NCI-H2196 treated with DMSO at 0.1 percent for 48 hours (cell line): ENCODE data around the gene SETD1B.
A peak's percentile ranks its signal among the peaks of the same experiment; 100 is the strongest.

Source experiments
- DNase-seq: peaks from one replicate; lab custom pipeline; 2025; ENCODE audit not compliant: unreplicated experiment; lab: John Stamatoyannopoulos, UW

The SETD1B gene

GRCh38 chr12:121807642-121808347 lies 4.0 kb downstream of the SETD1B start:
- no peak for DNase-seq

DNA sequence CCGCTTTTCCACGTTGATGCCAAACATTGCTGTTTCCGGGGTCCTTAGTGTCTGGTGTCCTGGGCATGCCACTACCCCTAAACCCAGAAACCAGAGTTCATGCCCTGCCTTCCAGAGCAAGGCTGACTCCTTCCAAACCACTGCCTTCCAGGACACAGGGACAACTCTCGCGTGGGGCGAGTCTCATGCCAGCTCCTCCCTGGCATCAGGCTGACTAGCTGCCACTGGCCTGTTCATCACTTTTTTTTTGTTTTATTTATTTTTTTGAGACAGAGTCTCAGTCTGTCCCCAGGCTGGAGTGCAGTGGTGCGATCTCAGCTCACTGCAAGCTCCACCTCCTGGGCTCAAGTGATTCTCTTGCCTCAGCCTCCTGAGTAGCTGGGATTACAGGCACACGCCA lies 4.8 kb downstream of the SETD1B start:
- no peak for DNase-seq

GRCh38 chr12:121809712-121810116 lies 5.9 kb downstream of the SETD1B start:
- no peak for DNase-seq

GRCh38 chr12:121810234-121810817 lies 6.5 kb downstream of the SETD1B start:
- DNase-seq = no peak

DNA sequence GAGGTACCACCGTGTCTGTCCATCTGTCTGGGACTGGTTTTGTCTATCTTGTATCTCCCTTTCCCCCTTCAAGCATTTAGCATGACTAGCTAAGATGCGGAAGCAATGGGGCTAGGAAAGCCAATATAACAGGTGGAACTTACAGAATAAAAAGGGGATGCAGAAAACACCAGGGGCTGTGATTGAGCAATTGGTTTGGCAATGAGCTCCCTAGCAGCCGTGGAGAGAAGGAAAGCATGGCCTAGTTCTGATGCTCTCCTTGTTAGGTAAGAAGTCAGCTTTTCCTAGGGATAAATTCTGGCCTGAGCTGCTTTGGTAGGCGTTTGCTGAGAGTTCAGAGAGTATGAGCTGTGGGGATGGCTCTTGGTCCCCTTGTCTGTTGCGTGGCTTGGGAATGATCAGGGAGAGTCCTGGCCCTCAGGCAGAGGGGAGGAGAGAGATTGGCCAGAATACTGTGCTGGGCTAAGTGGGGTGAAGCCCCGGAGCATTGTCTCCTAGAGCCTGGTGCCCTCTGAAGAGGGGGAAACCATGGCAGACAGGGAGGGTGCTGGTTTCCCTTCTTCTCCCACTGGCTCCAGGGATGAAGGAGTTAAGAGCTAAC lies 7.1 kb downstream of the SETD1B start:
- DNase-seq = no peak

GRCh38 chr12:121811434-121812319 lies 7.9 kb downstream of the SETD1B start:
- peak; percentile 66 for DNase-seq

DNA sequence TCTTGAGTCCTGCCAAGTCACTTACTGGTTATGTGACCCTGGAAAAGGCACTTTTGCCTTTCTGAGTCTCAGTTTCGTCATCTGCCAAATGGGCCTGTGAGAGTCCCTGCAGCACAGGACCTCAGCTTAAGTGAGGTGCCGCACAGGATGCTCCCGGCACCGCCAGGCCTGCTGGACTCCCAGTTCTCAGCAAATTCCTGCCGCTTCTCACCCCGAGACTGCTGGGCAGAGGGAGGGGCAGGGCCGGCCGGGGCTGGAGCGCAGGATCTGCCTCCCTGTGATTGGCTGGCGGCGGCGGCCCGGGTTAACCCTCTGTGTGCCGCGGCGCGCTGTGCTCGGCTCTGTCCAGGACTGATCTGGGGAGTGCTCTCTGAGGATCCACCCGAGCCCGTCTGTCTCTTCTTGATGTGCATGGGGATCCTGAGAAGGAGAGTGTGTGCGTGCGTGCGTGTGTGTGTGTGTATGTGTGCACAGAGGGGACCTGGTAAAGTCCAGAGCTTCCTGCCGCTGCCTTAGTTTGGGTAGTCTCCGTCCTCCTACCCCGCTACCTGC lies 8.6 kb downstream of the SETD1B start:
- DNase-seq = peak; percentile 42

DNA sequence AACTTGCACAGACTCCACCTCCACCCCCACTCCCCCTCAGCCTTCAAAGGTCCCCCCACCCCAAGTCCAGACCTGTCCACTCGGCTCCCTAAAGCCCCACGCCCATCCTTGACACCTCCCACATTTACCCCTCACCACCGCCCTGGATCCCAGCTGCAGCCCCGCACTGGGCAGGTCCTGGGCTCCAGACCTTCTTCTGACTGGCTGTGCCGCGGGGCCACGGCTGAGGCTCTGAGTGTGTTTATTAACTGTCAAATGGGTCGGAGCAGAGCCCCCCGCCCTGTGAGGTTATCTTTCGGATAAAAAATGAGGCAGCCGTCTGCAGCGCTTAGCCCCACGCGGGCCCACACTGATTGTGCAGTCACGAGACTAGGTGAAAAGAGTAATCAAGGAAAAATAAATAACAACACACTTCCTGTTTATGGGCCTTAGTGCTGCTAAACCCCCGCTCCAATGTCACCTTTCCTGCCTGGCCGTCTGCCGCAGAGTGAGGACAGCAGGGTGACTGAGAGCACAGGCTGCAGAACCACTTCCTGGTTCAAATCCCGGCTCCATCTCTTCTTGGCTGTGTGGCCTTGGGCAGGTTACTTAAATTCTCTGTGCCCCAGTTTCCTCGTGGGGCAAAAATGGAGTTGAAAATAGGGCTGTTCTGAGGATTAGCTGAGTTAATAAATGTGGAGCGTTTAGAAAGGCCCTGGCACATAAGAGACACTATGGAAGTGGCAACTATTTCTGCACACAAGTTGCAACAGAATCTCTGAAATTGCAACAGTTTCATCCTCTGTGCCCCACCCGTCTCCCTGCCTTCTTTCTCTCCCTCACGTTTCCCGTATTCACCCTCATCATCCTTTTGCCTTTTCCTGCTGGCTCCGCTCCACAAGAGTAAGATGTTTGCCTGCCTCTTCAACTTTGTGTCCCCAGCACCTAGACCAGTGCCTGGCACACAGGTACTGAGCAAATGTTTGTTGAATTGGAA lies 9.4 kb downstream of the SETD1B start:
- DNase-seq = no peak

GRCh38 chr12:121813951-121814350 lies 10.1 kb downstream of the SETD1B start:
- no peak for DNase-seq

GRCh38 chr12:121814429-121815119 lies 10.8 kb downstream of the SETD1B start:
- no peak for DNase-seq

DNA sequence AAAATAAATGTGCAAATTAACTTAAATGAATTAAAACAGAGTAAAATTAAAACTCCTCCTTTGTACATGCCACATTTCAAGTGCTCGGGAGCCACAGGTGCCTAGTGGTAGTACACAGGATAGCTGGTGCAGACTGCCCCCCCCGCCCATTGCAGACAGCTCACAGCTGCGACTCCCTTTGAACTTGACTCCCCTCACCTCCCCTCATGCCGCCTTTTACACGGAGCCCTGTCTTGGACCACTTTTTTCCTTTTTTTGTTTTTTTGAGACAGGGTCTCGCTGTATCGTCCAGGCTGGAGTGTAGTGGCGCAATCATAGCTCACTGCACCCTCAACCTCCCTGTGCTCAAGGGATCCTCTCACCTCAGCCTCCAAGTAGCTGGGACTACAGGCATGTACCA lies 11.5 kb downstream of the SETD1B start:
- DNase-seq = no peak

DNA sequence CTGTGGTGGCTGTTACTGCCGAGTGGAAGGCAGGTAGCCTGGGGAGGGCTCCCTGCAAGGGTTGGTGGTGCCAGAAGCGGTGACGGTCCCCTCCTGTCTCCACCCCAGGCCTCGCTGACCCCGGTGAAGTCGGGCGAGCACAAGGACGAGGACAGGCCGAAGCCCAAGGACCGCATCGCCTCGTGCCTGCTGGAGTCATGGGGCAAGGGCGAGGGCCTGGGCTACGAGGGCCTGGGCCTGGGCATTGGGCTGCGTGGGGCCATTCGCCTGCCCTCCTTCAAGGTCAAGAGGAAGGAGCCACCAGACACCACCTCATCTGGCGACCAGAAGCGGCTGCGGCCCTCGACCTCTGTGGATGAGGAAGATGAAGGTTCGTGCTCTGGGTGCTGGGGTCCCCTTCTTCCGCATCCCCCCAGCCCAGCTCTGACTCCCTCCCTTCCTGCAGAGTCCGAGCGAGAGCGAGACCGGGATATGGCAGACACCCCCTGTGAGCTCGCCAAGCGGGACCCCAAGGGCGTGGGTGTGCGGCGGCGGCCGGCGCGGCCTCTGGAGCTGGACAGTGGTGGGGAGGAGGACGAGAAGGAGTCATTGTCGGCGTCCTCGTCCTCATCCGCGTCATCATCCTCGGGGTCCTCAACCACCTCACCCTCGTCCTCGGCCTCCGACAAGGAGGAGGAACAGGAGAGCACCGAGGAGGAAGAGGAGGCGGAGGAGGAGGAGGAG lies 13.3 kb downstream of the SETD1B start:
- DNase-seq = no peak

GRCh38 chr12:121817648-121818043 lies 13.8 kb downstream of the SETD1B start:
- no peak for DNase-seq

DNA sequence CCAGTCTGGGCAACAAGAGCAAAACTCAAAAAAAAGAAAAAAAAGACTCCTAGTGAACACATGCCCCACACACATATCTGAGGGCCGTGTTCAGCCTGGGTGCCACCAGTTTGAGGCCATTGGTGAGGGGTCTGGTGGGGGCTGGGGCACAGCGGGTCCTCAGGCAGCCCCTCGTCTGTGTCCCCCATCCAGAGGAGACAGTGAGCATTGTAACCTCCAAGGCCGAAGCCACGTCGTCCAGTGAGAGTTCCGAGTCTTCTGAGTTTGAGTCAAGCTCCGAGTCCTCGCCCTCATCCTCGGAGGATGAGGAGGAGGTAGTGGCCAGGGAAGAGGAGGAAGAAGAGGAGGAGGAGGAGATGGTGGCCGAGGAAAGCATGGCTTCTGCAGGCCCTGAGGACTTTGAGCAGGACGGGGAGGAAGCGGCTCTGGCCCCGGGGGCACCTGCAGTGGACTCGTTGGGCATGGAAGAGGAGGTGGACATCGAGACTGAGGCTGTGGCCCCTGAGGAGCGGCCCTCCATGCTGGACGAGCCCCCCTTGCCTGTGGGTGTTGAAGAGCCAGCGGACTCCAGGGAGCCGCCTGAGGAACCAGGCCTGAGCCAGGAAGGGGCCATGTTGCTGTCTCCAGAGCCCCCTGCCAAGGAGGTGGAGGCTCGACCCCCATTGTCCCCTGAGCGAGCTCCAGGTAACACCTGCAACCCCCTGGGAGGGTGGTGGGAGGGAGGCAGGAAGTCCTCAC lies 15.6 kb downstream of the SETD1B start:
- no peak for DNase-seq

- no peak for DNase-seq
Observed at GRCh38 chr12:121820056-121820455, 16.2 kb downstream of the SETD1B start.

GRCh38 chr12:121822393-121823100 lies 18.7 kb downstream of the SETD1B start:
- no peak for DNase-seq

DNA sequence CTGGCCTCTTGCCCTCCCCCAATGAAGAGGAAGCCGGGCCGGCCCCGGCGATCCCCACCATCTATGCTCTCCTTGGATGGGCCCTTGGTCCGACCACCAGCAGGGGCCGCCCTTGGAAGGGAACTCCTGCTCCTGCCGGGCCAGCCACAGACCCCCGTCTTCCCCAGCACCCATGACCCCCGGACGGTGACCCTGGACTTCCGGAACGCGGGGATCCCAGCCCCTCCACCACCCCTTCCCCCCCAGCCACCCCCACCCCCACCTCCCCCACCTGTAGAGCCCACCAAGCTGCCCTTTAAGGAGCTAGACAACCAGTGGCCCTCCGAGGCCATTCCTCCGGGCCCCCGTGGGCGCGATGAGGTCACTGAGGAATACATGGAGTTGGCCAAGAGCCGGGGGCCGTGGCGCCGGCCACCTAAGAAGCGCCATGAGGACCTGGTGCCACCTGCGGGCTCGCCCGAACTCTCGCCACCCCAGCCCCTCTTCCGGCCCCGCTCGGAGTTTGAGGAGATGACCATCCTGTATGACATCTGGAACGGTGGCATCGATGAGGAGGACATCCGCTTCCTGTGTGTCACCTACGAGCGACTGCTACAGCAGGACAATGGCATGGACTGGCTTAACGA lies 19.4 kb downstream of the SETD1B start:
- no peak for DNase-seq
